K562 (cell line): ENCODE data around the gene PLCB4. TPM values are rescaled to one million over a fixed set of nuclear protein-coding genes. Genes with fewer than 3 reads are reported as not detected.

Experiments
- ATAC-seq: fragments of 200-7000 bp; cut with Tn5 transposase; 3 replicates; pipeline ENCODE4 v1.9.1; 2020; ENCODE audit warnings: moderate library complexity
- BruUV-seq: library from RNA; stranded (reverse); fragments of 400-500 nt; replicated peaks from 2 replicates; lab custom pipeline; 2021; lab: Mats Ljungman, UMichigan
- CTCF ChIA-PET: fragments of 300-600 bp; formaldehyde crosslinking; extraction: SDS; loops from one replicate; lab custom pipeline; 2021; ENCODE audit warnings: low intra/inter-chr PET ratio; lab: Yijun Ruan, JAX
- POLR2A ChIA-PET: fragments of 300-600, 350-650 bp; sonication (Branson Sonifier 250); formaldehyde crosslinking; extraction: SDS; loops from one replicate; lab custom pipeline; 2021; ENCODE audit warnings: antibody characterized with exemption, inconsistent platforms; lab: Yijun Ruan, JAX
- DNase-seq, 4 experiments: peaks; one replicate each; pipeline versions ENCODE4 v3.0.0 to v3.0.0-alpha.2; 2011 to 2018; ENCODE audit warnings: low spot score in 3 of 4, mixed read lengths in 3 of 4; ENCODE audit errors: extremely low read depth in 1 of 4
- FAIRE-seq: peaks from 2 replicates; lab custom pipeline; 2011; peaks lifted over from hg19 to GRCh38; lab: Jason Lieb, UNC
- H2AFZ ChIP-seq: 2 replicates; pipeline ENCODE4 v1.6.0; 2011; ENCODE audit warnings: low read depth, low read length, control low read depth, inconsistent platforms
- H3K27ac ChIP-seq: fragments of 200-600 bp; 3 replicates; pipeline ENCODE4 v1.8.0; 2011; ENCODE audit warnings: low read depth, mild to moderate bottlenecking, control low read depth, inconsistent platforms, low read length, moderate library complexity, mixed read lengths; ENCODE audit errors: extremely low read depth
- H3K27me3 ChIP-seq, 2 experiments: fragments of 300-600 bp in 1 of 2; 2 replicates in 1 of 2; 3 replicates in 1 of 2; pipeline versions ENCODE4 v1.6.0 to v1.8.0; 2011; ENCODE audit warnings: inconsistent platforms in 2 of 2, low read length in 2 of 2, mild to moderate bottlenecking in 1 of 2, mixed read lengths in 1 of 2, moderate library complexity in 1 of 2; ENCODE audit not compliant: control insufficient read depth in 2 of 2, insufficient read depth in 2 of 2
- H3K36me3 ChIP-seq: fragments of 300-600 bp; 3 replicates; pipeline ENCODE4 v1.8.0; 2011; ENCODE audit warnings: mild to moderate bottlenecking, low read length, inconsistent platforms; ENCODE audit not compliant: control insufficient read depth, insufficient read depth
- H3K4me1 ChIP-seq, 2 experiments: fragments of 200-600 bp in 1 of 2; replicated peaks in 1 of 2; 2 replicates in 1 of 2; 3 replicates in 1 of 2; pipeline versions ENCODE4 v1.5.1 to v1.8.0; 2011; ENCODE audit warnings: inconsistent platforms in 2 of 2, low read length in 2 of 2, mild to moderate bottlenecking in 1 of 2, mixed read lengths in 1 of 2, moderate library complexity in 1 of 2; ENCODE audit not compliant: control insufficient read depth in 2 of 2, insufficient read depth in 2 of 2
- H3K4me2 ChIP-seq: 2 replicates; pipeline ENCODE4 v1.6.1; 2011; ENCODE audit warnings: low read length, control low read depth, inconsistent platforms, mixed read lengths; ENCODE audit not compliant: insufficient read depth
- H3K4me3 ChIP-seq: fragments of 200-600 bp; sonication (generic), shearing (Covaris generic); 2 replicates; pipeline ENCODE4 v1.5.1; 2016; ENCODE audit warnings: control low read depth, inconsistent platforms
- H3K79me2 ChIP-seq: fragments of 200-600 bp; 3 replicates; pipeline ENCODE4 v1.8.0; 2011; ENCODE audit warnings: low read length, inconsistent platforms; ENCODE audit not compliant: control insufficient read depth, insufficient read depth
- H3K9ac ChIP-seq, 2 experiments: 2 replicates each; pipeline versions ENCODE4 v1.6.0 to v1.6.1; 2011; ENCODE audit warnings: low read depth in 2 of 2, low read length in 2 of 2, control low read depth in 1 of 2, inconsistent platforms in 1 of 2, mild to moderate bottlenecking in 1 of 2, mixed read lengths in 1 of 2; ENCODE audit not compliant: insufficient read depth in 1 of 2
- H3K9me1 ChIP-seq: one replicate; pipeline ENCODE4 v1.6.0; 2011; ENCODE audit warnings: inconsistent platforms, mild to moderate bottlenecking, low read length, moderate library complexity; ENCODE audit not compliant: control insufficient read depth, insufficient read depth
- H3K9me3 ChIP-seq: replicated peaks from 2 replicates; pipeline ENCODE4 v1.5.1; 2011; ENCODE audit warnings: low read depth, low read length, inconsistent platforms; ENCODE audit not compliant: control insufficient read depth, insufficient read depth
- H4K20me1 ChIP-seq: replicated peaks from 2 replicates; pipeline ENCODE4 v1.6.1; 2011; ENCODE audit warnings: low read length, inconsistent platforms, mixed read lengths; ENCODE audit not compliant: control insufficient read depth, insufficient read depth
- BCLAF1 ChIP-seq, 2 experiments: fragments of 450-650 bp in 1 of 2; IDR thresholded peaks; 2 replicates each; pipeline ENCODE4 v1.6.1; 2011 to 2017; ENCODE audit warnings: low read depth in 2 of 2, antibody characterized with exemption in 1 of 2, borderline replicate concordance in 1 of 2, low read length in 1 of 2, mild to moderate bottlenecking in 1 of 2, mixed read lengths in 1 of 2; ENCODE audit not compliant: control insufficient read depth in 1 of 2
- SLC30A9 ChIP-seq: fragments of 250-450 bp; sonication (Bioruptor Pico); IDR thresholded peaks from 2 replicates; pipeline ENCODE4 v1.8.0; 2022; ENCODE audit warnings: mild to moderate bottlenecking, moderate library complexity
- TCF3 ChIP-seq: sonication (generic); formaldehyde crosslinking; IDR thresholded peaks from 2 replicates; pipeline ENCODE4 v1.4.0; 2020; ENCODE audit warnings: mild to moderate bottlenecking, missing genetic modification reagents
- WGBS: fragments of 100-300 bp; shearing (Covaris generic); methylation state at CpG from one replicate; pipeline ENCODE4 v1.1.6; 2016; ENCODE audit warnings: low coverage, mixed read lengths; ENCODE audit not compliant: insufficient coverage; ENCODE audit errors: missing lambda C conversion rate; 5-methylcytosine and 5-hydroxymethylcytosine counted together
- in situ Hi-C: fragments of 300-500 bp; cut with MboI; formaldehyde crosslinking; loops from 4 replicates; pipeline ENCODE4 v1.15.0; 2018; ENCODE audit warnings: inconsistent platforms, mixed read lengths
- intact Hi-C: fragments of 100-400 bp; cut with micrococcal nuclease; formaldehyde crosslinking; loops from 2 replicates; pipeline ENCODE4 v1.14.2; 2022
- polyA plus RNA-seq, 8 experiments: library from polyadenylated mRNA; depleted of rRNA in 4 of 8; stranded (reverse) in 5 of 8; unstranded in 3 of 8; fragments of >200 nt; fragmentation: Nextera tagmentation in 2 of 8; fragmentation: Illumina TruSeq in 1 of 8; extraction: Ambion mirVana in 2 of 8; extraction: Trizol in 1 of 8; gene quantifications; 2 replicates each; pipeline versions ENCODE4 v1.2.1 to v1.2.3, GENCODE V29; 2011 to 2014; ENCODE audit warnings: inconsistent platforms in 1 of 8, missing spikeins in 1 of 8
- total RNA-seq, 7 experiments: library from RNA; depleted of rRNA in 6 of 7; stranded (reverse); fragments of >200 nt in 6 of 7; fragmentation: Illumina TruSeq in 2 of 7; extraction: Trizol in 2 of 7; gene quantifications; 2 replicates each; pipeline versions ENCODE4 v1.2.1 to v1.2.3, GENCODE V29; 2011 to 2021; ENCODE audit warnings: low replicate concordance in 1 of 7

PLCB4 gene
- total and polyA plus RNA-seq, 9 of the 15 experiments (the other 6 are each of a cell fraction or from before 2014, with no cell fraction given): 0.20 to 2.9 (median 0.52) TPM

GRCh38 chr20:9260027-9260426, 191.1 kb downstream of the PLCB4 start (continued):
- no peak for TF ChIP-seq SLC30A9 (CRISPR knock-in tag)

GRCh38 chr20:9261781-9262180, 192.9 kb downstream of the PLCB4 start:
- TF ChIP-seq TCF3 (CRISPR knock-in tag) (no peak), BCLAF1 (IDR thresholded peaks at IDR 0.05; ENCODE audit: borderline replicate concordance in 1 of 2, control insufficient read depth in 1 of 2, low read depth in 2 of 2, low read length in 1 of 2) (no peak)
- Histone ChIP-seq H3K9me3 (no peaks in the 10 kb centered on the region), H3K36me3 (no peaks in the 10 kb centered on the region), H3K4me1 (no peaks in the 10 kb centered on the region), H3K4me3 (no peak overlapping the region), H3K27ac (no peak overlapping the region), H2AFZ (no peak overlapping the region), H3K4me2 (no peak overlapping the region), H3K9ac (no peak overlapping the region), H4K20me1 (no peaks in the 10 kb centered on the region), H3K79me2 (no peaks in the 10 kb centered on the region), H3K27me3 (no peaks in the 10 kb centered on the region), H3K9me1 (no peaks in the 10 kb centered on the region)
- FAIRE-seq: no peak
- POLR2A ChIA-PET: no interaction called here
- no peak for ATAC-seq
- intact Hi-C loops (no loop called here), in situ Hi-C loops (no loop called here)
- WGBS: 0% methylated on average over 2 of the region's 2 CpGs
- BruUV-seq: no TSS peak
- DNase-seq: no peak
- CTCF ChIA-PET: no interaction called here
